Fibroblast of lung (primary cell): ENCODE measurements around the gene S100A10. TPM values are rescaled to one million over a fixed set of nuclear protein-coding genes. Genes with fewer than 3 reads are reported as not detected.

Experiments
- DNase-seq, 2 donors: peaks; one replicate each; pipeline versions ENCODE4 v3.0.0 to v3.0.0-alpha.2; 2010; ENCODE audit warnings: low read depth in 2 of 2
- H2AFZ ChIP-seq: 2 replicates; pipeline ENCODE4 v1.5.1; 2012; ENCODE audit warnings: low read length, control low read depth, inconsistent platforms
- H3K27ac ChIP-seq: 2 replicates; pipeline ENCODE4 v1.5.1; 2011; ENCODE audit warnings: low read length, control low read depth; ENCODE audit not compliant: insufficient read depth
- H3K27me3 ChIP-seq: 2 replicates; pipeline ENCODE4 v1.5.1; 2011; ENCODE audit warnings: mild to moderate bottlenecking, low read length; ENCODE audit not compliant: control insufficient read depth, insufficient read depth
- H3K36me3 ChIP-seq: 2 replicates; pipeline ENCODE4 v1.5.1; 2011; ENCODE audit warnings: low read length; ENCODE audit not compliant: control insufficient read depth, insufficient read depth
- H3K4me1 ChIP-seq: 2 replicates; pipeline ENCODE4 v1.5.1; 2011; ENCODE audit warnings: low read length; ENCODE audit not compliant: control insufficient read depth, insufficient read depth; ENCODE audit errors: extremely low read depth
- H3K4me2 ChIP-seq: 2 replicates; pipeline ENCODE4 v1.5.1; 2011; ENCODE audit warnings: low read length, control low read depth; ENCODE audit not compliant: insufficient read depth; ENCODE audit errors: extremely low read depth
- H3K4me3 ChIP-seq, 4 experiments: fragments of 200-600 bp in 1 of 4; sonication (generic) in 1 of 4; replicated peaks in 1 of 4; 2 replicates each; pipeline ENCODE4 v1.5.1; 2011 to 2016; ENCODE audit warnings: low read length in 4 of 4, low read depth in 3 of 4, mild to moderate bottlenecking in 3 of 4, control low read depth in 2 of 4, inconsistent platforms in 1 of 4, mixed read lengths in 1 of 4; ENCODE audit not compliant: insufficient read depth in 1 of 4; ENCODE audit errors: control extremely low read depth in 1 of 4
- H3K79me2 ChIP-seq: 2 replicates; pipeline ENCODE4 v1.5.1; 2012; ENCODE audit warnings: mild to moderate bottlenecking, low read length, inconsistent platforms; ENCODE audit not compliant: control insufficient read depth, insufficient read depth
- H3K9ac ChIP-seq: 2 replicates; pipeline ENCODE4 v1.5.1; 2011; ENCODE audit warnings: mild to moderate bottlenecking, low read length, control low read depth; ENCODE audit not compliant: insufficient read depth
- H3K9me3 ChIP-seq: 2 replicates; pipeline ENCODE4 v1.5.1; 2012; ENCODE audit warnings: low read depth, low read length; ENCODE audit not compliant: control insufficient read depth, insufficient read depth
- H4K20me1 ChIP-seq: 2 replicates; pipeline ENCODE4 v1.5.1; 2011; ENCODE audit warnings: low read length; ENCODE audit not compliant: control insufficient read depth, insufficient read depth; ENCODE audit errors: extremely low read depth
- EZH2 ChIP-seq: IDR thresholded peaks from 2 replicates; pipeline ENCODE4 v1.5.1; 2012; ENCODE audit warnings: low read length, control low read depth, mild to moderate bottlenecking; ENCODE audit errors: missing control alignments
- polyA plus RNA-seq, 2 donors: library from polyadenylated mRNA; depleted of rRNA in 1 of 2; stranded (reverse) in 1 of 2; unstranded in 1 of 2; fragments of >200 nt; gene quantifications; 2 replicates each; pipeline ENCODE4 v1.2.1, GENCODE V29; 2011 to 2012; ENCODE audit warnings: missing spikeins in 1 of 2
- total RNA-seq: library from RNA; depleted of rRNA; stranded (reverse); fragments of >200 nt; gene quantifications from 2 replicates; pipeline ENCODE4 v1.2.1, GENCODE V29; 2014
- TF ChIP-seq, protein P1 (sequence below), 2 donors: IDR thresholded peaks in 1 of 2; conservative IDR thresholded peaks in 1 of 2; 1 replicate in 1 of 2; 2 replicates in 1 of 2; pipeline ENCODE4 v1.5.1; 2011 to 2012; ENCODE audit warnings: low read length in 2 of 2, control low read depth in 1 of 2, inconsistent platforms in 1 of 2, low read depth in 1 of 2, mild to moderate bottlenecking in 1 of 2

S100A10 gene
- total and polyA plus RNA-seq, 2 donors (not counting 1 experiment from before 2014, with no cell fraction given) = 141 to 750 TPM

DNA sequence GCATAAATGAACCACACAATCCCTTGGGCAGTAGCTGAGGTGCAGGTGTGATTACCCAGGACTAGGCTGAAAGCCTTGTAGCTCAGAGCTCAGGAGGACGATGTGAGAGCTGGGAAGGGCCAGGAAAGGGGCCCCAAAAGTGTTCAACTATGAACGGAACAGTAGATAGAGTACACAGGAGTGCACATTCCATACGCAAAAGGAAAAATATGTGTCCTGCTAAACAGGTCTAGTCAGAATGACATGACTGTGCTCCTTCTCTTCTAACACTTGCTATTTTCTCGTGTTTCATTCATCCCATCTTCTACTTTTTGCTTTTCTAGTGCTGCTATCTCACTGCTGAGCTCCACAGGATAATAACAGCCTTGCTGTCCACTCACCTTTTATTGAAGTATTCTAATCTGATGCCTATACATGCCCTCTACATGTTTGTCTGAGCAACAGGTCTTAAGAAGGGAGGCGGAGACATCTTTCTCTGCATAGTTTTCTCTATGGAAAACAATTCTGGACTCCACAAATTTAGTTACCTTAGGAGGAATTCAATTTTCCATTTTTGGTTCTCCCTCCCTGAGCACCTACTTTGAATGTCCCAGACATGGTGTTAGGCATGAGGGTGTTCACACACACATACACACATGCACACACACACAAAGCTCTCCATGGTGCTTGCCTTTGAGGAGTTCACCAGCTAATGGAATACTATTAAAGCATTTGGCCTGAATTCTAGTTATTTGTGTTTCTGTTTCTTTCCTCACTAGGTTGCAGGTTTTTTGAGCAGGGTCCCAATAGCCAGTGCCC is 3.4 kb downstream of the S100A10 start:
- Histone ChIP-seq H3K4me1 (peaks cover 29% of the 10 kb centered on the region), H3K9me3 (no peaks in the 10 kb centered on the region), H3K4me3 (peak overlapping the region; percentile 66 to 93 (median 84)), H4K20me1 (no peaks in the 10 kb centered on the region), H3K27me3 (no peaks in the 10 kb centered on the region), H3K27ac (peak overlapping the region; percentile 53), H3K36me3 (no peaks in the 10 kb centered on the region), H3K79me2 (peaks cover 77% of the 10 kb centered on the region), H3K4me2 (peak overlapping the region; percentile 82), H3K9ac (no peak overlapping the region), H2AFZ (no peak overlapping the region)
- no peak for DNase-seq
- TF ChIP-seq, protein P1, sequence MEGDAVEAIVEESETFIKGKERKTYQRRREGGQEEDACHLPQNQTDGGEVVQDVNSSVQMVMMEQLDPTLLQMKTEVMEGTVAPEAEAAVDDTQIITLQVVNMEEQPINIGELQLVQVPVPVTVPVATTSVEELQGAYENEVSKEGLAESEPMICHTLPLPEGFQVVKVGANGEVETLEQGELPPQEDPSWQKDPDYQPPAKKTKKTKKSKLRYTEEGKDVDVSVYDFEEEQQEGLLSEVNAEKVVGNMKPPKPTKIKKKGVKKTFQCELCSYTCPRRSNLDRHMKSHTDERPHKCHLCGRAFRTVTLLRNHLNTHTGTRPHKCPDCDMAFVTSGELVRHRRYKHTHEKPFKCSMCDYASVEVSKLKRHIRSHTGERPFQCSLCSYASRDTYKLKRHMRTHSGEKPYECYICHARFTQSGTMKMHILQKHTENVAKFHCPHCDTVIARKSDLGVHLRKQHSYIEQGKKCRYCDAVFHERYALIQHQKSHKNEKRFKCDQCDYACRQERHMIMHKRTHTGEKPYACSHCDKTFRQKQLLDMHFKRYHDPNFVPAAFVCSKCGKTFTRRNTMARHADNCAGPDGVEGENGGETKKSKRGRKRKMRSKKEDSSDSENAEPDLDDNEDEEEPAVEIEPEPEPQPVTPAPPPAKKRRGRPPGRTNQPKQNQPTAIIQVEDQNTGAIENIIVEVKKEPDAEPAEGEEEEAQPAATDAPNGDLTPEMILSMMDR (conservative IDR thresholded peaks at IDR 0.05 in 1 of 2, IDR thresholded peaks at IDR 0.05 in 1 of 2; ENCODE audit: low read depth in 1 of 2, low read length in 2 of 2) = no peak
- TF ChIP-seq EZH2 = no peak

DNA sequence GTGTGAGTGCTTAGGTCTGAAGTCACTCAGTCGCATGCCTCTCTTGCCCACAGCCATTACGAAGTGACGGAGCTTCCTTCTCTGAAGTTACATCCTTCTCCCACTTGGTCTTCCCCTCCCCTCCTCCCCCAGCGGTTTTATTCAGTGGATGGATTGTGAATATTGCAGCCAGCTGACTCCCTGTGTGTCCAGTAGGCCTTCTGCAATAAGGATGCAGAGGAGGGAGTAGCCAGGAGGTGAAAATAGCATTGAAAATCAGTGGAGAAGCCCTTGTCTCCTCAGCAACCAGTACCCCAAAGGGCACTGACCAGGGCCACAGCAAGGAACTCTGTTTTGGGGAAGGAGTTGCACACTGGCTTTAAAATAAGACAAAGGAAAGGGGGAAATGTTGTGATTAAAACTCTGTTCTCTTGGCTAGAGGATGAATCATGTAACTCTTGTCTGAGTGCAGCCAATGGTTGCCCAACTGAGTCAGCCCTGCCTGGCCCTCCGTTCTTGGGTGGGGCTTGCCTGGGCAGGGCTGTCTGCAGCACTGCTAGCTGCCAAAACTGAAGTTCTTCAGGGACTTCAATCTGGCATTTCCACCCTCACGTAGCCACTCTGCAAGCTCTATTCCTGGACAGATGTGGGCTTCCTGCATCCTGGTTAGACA is 4.3 kb downstream of the S100A10 start:
- Histone ChIP-seq H3K36me3 (peaks cover under 1% of the 10 kb centered on the region), H3K4me1 (peaks cover 27% of the 10 kb centered on the region), H3K9me3 (no peaks in the 10 kb centered on the region), H3K9ac (no peak overlapping the region), H3K4me2 (peak overlapping the region; percentile 88), H4K20me1 (no peaks in the 10 kb centered on the region), H3K27ac (peak overlapping the region; percentile 84), H2AFZ (no peak overlapping the region), H3K4me3 (peak overlapping the region in 3 of 4 experiments; percentile 8 to 93 (median 66)), H3K27me3 (no peaks in the 10 kb centered on the region), H3K79me2 (peaks cover 85% of the 10 kb centered on the region)
- TF ChIP-seq, protein P1 (conservative IDR thresholded peaks at IDR 0.05 in 1 of 2, IDR thresholded peaks at IDR 0.05 in 1 of 2; ENCODE audit: low read depth in 1 of 2, low read length in 2 of 2) = no peak
- no peak for TF ChIP-seq EZH2
- peak; percentile 86 to 92 for DNase-seq

DNA sequence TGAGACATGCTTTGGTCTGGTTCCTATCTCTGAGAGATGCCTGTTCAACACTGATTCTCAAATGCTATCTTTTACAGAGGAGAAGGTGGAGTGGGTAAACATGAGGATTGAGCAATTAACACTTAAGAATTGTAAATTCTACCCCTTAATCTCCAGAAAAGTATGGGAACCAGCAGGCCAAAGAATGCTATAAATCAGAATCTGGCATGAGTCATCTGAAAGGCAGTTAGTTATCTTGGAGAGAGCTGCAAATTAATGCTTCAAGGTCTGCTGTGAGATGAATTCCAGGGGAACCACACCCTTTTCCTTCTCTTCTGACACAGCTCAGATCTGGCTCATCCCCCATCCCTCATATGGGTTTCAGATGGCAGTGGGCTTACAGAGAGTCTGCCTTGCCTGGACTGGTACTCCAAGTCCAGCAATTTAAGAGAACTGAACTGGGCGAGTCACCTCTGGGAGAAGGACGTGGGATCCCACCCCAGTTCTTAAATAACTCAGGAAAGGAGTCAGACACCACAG is 5.2 kb downstream of the S100A10 start:
- H3K36me3 ChIP-seq = peaks cover 6% of the 10 kb centered on the region
- H3K4me1 ChIP-seq = peaks cover 27% of the 10 kb centered on the region
- peaks cover 84% of the 10 kb centered on the region for H3K79me2 ChIP-seq
- H3K9me3 ChIP-seq = no peaks in the 10 kb centered on the region
- no peaks in the 10 kb centered on the region for H4K20me1 ChIP-seq
- peak overlapping the region; percentile 11 for H3K9ac ChIP-seq
- H3K4me3 ChIP-seq = peak overlapping the region in 3 of 4 experiments; percentile 8 to 93 (median 66)
- peak overlapping the region; percentile 88 for H3K4me2 ChIP-seq
- peak overlapping the region; percentile 84 for H3K27ac ChIP-seq
- no peaks in the 10 kb centered on the region for H3K27me3 ChIP-seq
- peak; percentile 62 to 96 for DNase-seq
- no peak overlapping the region for H2AFZ ChIP-seq
- TF ChIP-seq, protein P1 (conservative IDR thresholded peaks at IDR 0.05 in 1 of 2, IDR thresholded peaks at IDR 0.05 in 1 of 2; ENCODE audit: low read depth in 1 of 2, low read length in 2 of 2) = no peak
- no peak for TF ChIP-seq EZH2
